NCI-H2107 (cell line): ENCODE data around the gene NOVA1.
"Not testable (repeated sequence)": the region's sequence is repeated elsewhere in the genome, so short reads cannot be mapped to it uniquely, and the experiment has no call there.

Experiments
- DNase-seq: peaks from one replicate; lab custom pipeline; 2025; lab: John Stamatoyannopoulos, UW

NOVA1 gene

GRCh38 chr14:26597589-26598080 is at the start of gene NOVA1:
NOVA1 (minus strand) TSS chr14:26598033; CDS start chr14:26597436, 597 bp downstream.
- DNase-seq, result no peak

GRCh38 chr14:26645057-26645456 is 47.2 kb upstream of the NOVA1 start:
- not testable (repeated sequence) for DNase-seq

GRCh38 chr14:26636561-26636960 is 38.7 kb upstream of the NOVA1 start:
- DNase-seq, result no peak

- not testable (repeated sequence) for DNase-seq
Measured at GRCh38 chr14:26634946-26635345, 37.1 kb upstream of the NOVA1 start.

- DNase-seq, result no peak
Measured at GRCh38 chr14:26626256-26626655, 28.4 kb upstream of the NOVA1 start.

- no peak for DNase-seq
Measured at GRCh38 chr14:26622611-26623010, 24.8 kb upstream of the NOVA1 start.

- DNase-seq, result no peak
Measured at GRCh38 chr14:26621807-26622560, 24.2 kb upstream of the NOVA1 start.

GRCh38 chr14:26621364-26621763 is 23.5 kb upstream of the NOVA1 start:
- DNase-seq, result no peak

GRCh38 chr14:26611259-26611658 is 13.4 kb upstream of the NOVA1 start:
- DNase-seq, result no peak

- no peak for DNase-seq
Measured at GRCh38 chr14:26606729-26607312, 9.0 kb upstream of the NOVA1 start.

GRCh38 chr14:26605602-26606001 is 7.8 kb upstream of the NOVA1 start:
- DNase-seq, result no peak

GRCh38 chr14:26602902-26603301 is 5.1 kb upstream of the NOVA1 start:
- DNase-seq, result no peak

GRCh38 chr14:26601856-26602255 is 4.0 kb upstream of the NOVA1 start:
- no peak for DNase-seq

- no peak for DNase-seq
Measured at GRCh38 chr14:26599291-26599690, 1.5 kb upstream of the NOVA1 start.

GRCh38 chr14:26598672-26599131 is 869 bp upstream of the NOVA1 start:
- DNase-seq, result no peak

GRCh38 chr14:26598081-26598671 is 343 bp upstream of the NOVA1 start:
- DNase-seq, result peak; percentile 99

- no peak for DNase-seq
Measured at GRCh38 chr14:26597071-26597588, 703 bp downstream of the NOVA1 start.

GRCh38 chr14:26596543-26597061 is 1.2 kb downstream of the NOVA1 start:
- no peak for DNase-seq

- DNase-seq, result no peak
Measured at GRCh38 chr14:26595926-26596542, 1.8 kb downstream of the NOVA1 start.

GRCh38 chr14:26594756-26595545 is 2.9 kb downstream of the NOVA1 start:
- no peak for DNase-seq

GRCh38 chr14:26594148-26594547 is 3.7 kb downstream of the NOVA1 start:
- no peak for DNase-seq
